Epithelial cell of proximal tubule (primary cell): ENCODE data around the gene SLC24A3. TPM values are rescaled to one million over a fixed set of nuclear protein-coding genes. Genes with fewer than 3 reads are reported as not detected.

Source experiments
- DNase-seq: peaks from one replicate; pipeline ENCODE4 v3.0.0-alpha.2; 2011; ENCODE audit warnings: low read depth
- H3K4me3 ChIP-seq: 2 replicates; pipeline ENCODE4 v1.5.1; 2011; ENCODE audit warnings: low read depth, mild to moderate bottlenecking, low read length
- CTCF ChIP-seq: conservative IDR thresholded peaks from 2 replicates; pipeline ENCODE4 v1.5.1; 2012; ENCODE audit warnings: low read depth, mild to moderate bottlenecking, low read length
- total RNA-seq: library from RNA; depleted of rRNA; stranded (reverse); fragments of >200 nt; gene quantifications from 2 replicates; pipeline ENCODE4 v1.2.3, GENCODE V29; 2015

SLC24A3 gene
- total RNA-seq, 1 donor from 2014 or later, result not detected

- no peak overlapping the region for H3K4me3 ChIP-seq
- no peak for DNase-seq
- TF ChIP-seq CTCF, result no peak
Observed at GRCh38 chr20:19701429-19701828, 489.0 kb downstream of the SLC24A3 start.

- no peak for DNase-seq
- H3K4me3 ChIP-seq, result no peak overlapping the region
- no peak for TF ChIP-seq CTCF
Observed at GRCh38 chr20:19706463-19706862, 494.0 kb downstream of the SLC24A3 start.

GRCh38 chr20:19709635-19710335 is 497.3 kb downstream of the SLC24A3 start:
- TF ChIP-seq CTCF, result no peak
- no peak for DNase-seq

GRCh38 chr20:19710336-19711120 is 498.1 kb downstream of the SLC24A3 start:
- H3K4me3 ChIP-seq, result no peak overlapping the region
- no peak for TF ChIP-seq CTCF
- no peak for DNase-seq

More at GRCh38 chr20:19709635-19710335, 497.3 kb downstream of the SLC24A3 start:
- H3K4me3 ChIP-seq, result no peak overlapping the region

GRCh38 chr20:19711126-19711525 is 498.7 kb downstream of the SLC24A3 start:
- no peak overlapping the region for H3K4me3 ChIP-seq
- no peak for DNase-seq
- no peak for TF ChIP-seq CTCF

GRCh38 chr20:19712721-19713260 is 500.3 kb downstream of the SLC24A3 start:
- no peak for TF ChIP-seq CTCF
- DNase-seq, result no peak
- no peak overlapping the region for H3K4me3 ChIP-seq
